Stomach (tissue), 4 donors: Measurements from ENCODE around the gene RIT1.
A peak's percentile ranks its signal among the peaks of the same experiment; 100 is the strongest.

ENCODE experiments used
- POLR2A ChIP-seq, 4 donors: fragments of 450-650 bp; IDR thresholded peaks; one replicate each; pipeline ENCODE4 v1.6.1; 2016; ENCODE audit warnings: antibody characterized with exemption in 4 of 4, control low read depth in 2 of 4, mild to moderate bottlenecking in 1 of 4, moderate library complexity in 1 of 4
- POLR2AphosphoS5 ChIP-seq, 3 donors: sonication (generic); formaldehyde crosslinking; IDR thresholded peaks; one replicate each; pipeline ENCODE4 v1.6.1; 2016; ENCODE audit warnings: antibody characterized with exemption in 3 of 3
- TF ChIP-seq, protein P1 (sequence below), 7 experiments: fragments of 450-650 bp in 4 of 7; fragments of 200-600 bp in 3 of 7; sonication (generic) in 3 of 7; IDR thresholded peaks; one replicate each; pipeline ENCODE4 v1.5.1; 2016 to 2019; ENCODE audit warnings: antibody characterized with exemption in 7 of 7, control low read depth in 2 of 7, mild to moderate bottlenecking in 1 of 7

DNA sequence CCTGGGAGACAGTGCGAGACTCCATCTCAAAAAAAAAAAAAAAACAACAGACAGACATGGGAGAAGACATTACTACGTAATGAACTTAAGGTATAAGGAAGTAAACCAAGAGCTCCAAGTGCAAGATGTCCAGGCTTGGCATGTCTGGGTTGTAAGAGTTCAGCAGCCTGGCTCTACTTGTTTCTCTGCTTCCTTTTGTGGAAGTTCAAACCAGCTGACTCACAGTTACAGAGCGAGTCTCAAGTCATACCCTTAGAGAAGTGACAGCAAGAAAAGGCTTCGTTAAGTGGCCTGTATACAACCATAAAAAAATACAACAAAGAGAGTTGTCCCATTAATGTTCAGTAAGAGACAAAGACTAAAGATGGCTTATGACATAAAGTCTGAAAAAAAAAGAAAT lies 1.3 kb downstream of the RIT1 start:
- TF ChIP-seq, protein P1, sequence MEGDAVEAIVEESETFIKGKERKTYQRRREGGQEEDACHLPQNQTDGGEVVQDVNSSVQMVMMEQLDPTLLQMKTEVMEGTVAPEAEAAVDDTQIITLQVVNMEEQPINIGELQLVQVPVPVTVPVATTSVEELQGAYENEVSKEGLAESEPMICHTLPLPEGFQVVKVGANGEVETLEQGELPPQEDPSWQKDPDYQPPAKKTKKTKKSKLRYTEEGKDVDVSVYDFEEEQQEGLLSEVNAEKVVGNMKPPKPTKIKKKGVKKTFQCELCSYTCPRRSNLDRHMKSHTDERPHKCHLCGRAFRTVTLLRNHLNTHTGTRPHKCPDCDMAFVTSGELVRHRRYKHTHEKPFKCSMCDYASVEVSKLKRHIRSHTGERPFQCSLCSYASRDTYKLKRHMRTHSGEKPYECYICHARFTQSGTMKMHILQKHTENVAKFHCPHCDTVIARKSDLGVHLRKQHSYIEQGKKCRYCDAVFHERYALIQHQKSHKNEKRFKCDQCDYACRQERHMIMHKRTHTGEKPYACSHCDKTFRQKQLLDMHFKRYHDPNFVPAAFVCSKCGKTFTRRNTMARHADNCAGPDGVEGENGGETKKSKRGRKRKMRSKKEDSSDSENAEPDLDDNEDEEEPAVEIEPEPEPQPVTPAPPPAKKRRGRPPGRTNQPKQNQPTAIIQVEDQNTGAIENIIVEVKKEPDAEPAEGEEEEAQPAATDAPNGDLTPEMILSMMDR (IDR thresholded peaks at IDR 0.05) = no peak
- no peak for TF ChIP-seq POLR2A (IDR thresholded peaks at IDR 0.05)
- TF ChIP-seq POLR2AphosphoS5 (IDR thresholded peaks at IDR 0.05) = peak in 2 of 3 donors; percentile 59 to 60
